ENCODE measurements around the gene RTN4R. TPM values are rescaled to one million over a fixed set of nuclear protein-coding genes. Genes with fewer than 3 reads are reported as not detected.
"Not testable (repeated sequence)": the region's sequence is repeated elsewhere in the genome, so short reads cannot be mapped to it uniquely, and the experiment has no call there.

Gene RTN4R
- total RNA-seq, 1 experiment from 2014 or later = 5.1 TPM

DNA sequence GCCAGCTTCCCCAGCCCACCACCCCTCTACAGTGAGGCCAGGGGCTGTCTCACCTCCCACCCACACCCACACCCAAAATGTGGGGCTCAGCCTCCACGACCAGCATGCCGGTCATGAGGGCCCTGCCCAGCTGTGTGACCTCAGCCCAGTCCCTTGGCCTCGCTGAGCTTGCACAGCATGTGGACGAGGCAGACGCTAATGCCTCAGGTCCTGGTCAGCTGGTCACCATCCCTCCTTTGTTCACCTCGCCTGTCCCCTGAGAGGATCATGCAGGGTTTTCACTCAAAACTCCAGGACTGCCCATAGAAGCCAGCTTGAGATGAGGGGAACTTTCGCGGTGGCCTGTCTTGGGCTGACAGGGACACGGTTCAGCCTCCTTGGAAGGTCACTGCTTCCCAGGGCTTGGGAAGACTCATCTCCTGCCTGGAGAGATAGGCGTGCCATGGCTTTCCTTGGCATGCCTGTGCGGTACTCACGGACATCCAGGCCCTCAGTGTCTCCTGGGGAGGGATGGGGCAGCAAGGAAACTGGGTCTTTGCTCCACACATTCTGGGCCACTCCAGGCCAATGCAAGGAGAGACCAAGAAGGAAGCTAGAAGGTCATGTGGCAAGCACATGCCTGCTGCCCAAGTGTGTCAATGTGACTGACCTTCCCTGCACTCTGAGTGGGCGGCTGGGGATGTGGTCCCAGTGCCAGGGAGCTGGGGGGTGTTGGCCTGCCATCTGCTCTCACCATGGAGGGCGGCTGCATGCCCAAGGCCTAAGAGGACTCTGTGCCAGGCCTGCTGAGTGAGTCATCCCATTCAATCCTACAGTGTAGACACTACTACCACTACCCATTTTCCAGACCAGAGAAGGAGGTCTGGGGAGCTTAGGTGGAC is 3.2 kb upstream of the RTN4R start:
- no peak for DNase-seq (ENCODE audit: low read depth)

DNA sequence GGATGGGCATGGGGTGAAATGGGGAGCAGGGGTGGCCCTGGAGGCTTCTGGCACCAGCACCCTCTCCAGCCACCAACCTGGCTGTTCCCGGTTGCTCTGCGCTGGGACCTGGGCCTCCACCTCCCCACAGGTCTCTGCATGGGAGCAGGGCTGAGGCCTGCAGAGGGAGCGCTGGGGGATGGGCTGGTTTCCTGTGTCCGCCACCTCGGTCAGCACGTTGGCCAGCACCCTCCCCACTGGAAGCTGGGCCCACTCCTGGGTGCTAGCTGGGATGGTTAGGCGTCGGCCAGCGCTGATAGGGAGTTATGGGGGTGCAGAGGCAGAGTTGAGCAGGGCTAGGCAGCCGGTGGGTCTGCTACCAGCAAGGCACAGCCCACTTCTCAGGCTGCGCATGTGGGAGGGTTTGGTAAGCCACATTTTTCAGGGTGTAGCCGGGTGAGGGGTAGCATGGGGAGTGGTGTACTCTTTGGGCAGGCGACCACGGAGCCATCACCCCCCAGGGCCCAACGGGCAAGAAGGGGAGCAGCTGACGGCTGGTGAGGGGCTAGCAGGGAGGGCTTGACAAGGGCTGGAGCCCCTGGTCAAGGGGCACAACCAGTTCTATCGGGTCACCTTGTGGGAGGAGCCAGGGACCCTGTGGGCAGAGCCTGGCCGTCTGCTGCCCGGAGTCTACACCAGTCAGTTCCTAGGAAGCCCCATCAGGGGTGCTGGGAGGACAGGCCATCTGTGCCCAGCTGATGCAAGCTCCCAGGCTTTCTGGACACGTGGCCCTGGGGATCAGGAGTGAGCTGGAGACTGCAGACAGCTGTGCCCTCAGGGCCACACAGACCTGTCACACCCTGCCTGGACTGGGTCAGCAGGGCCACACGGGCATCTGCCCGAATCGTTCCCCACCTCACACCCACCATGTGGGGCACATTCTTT is 2.3 kb upstream of the RTN4R start:
- DNase-seq (ENCODE audit: low read depth) = not testable (repeated sequence)

DNA sequence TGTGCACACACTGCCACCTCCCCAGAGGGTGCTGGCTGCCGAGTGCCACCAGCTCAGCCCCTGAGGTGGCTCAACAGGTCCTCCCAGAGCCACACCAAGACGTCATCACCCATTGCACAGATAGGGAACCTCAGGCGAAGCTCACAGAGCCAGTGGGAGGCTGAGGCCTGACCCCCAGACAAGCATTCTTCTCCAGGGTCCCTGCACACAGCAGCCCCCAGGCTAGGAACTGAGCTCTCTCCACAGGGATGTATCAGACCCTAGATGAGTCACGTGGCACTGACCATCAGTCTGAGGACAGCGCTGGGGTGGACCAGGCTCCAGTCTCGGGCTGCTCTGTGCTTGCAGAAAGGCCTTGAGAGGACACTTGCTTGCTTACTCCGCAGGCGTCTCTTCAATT is 1.6 kb upstream of the RTN4R start:
- not testable (repeated sequence) for DNase-seq (ENCODE audit: low read depth)

DNA sequence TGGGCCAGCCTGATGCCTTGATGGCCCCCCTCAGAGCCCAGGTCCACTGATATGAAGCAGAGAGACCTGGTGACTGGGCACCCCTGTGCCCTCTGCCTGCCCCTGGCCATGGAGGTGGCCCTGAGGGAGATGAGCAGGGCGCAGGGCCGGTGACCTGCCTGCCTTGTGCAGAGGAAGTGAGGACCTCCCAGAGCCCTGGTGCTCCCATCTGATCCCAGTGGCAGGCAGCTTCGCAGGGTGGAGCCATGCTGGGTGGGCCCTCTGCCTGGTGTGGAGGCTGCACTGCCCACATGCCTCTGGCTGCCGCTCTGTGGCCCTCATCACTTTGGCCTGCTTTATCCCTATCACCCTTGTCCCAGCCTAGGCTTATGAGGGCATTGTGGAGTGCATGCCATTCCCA is 1.1 kb upstream of the RTN4R start:
- DNase-seq (ENCODE audit: low read depth) = not testable (repeated sequence)

DNA sequence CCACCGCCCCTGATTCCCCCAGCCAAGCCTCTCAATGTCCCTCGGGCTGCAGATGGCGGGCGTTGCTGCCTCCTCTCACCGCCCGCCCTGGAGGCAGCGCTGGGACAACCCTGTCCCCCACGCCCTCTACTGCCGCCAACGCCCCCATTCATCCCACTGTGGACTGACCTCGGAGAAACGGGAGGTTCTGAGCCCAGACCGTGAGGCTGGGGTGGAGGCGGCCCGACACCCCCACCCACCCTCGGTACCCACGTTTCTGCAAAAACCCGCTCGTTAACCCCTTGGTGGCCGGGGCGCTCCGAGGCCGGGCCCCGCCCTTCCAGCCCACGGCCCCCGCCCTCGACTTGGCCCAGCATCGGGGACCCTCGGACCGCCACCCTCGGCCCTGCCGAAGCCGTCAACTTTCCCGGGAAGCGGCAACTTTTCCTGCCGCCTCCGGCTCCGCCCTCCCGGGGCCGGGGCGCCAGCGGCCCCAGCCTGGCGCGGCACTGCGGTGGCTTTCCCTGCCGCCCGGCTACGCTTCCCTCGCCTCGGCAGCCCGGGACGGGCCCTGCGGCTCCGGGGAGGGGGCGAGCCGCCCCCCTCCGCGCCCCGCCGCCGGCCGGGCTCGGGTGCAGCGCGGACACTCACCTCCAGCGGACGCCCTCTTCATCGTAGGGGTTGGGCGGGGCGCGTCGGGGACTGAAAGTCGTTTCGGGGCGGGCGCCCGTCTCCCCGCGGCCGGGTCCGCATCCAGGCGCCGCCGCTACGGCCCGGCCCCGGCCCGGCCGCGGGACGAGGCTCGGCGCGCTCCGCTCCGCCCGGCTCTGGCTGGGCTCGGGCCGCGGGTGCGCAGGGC is 458 bp downstream of the RTN4R start:
- DNase-seq (ENCODE audit: low read depth) = no peak

DNA sequence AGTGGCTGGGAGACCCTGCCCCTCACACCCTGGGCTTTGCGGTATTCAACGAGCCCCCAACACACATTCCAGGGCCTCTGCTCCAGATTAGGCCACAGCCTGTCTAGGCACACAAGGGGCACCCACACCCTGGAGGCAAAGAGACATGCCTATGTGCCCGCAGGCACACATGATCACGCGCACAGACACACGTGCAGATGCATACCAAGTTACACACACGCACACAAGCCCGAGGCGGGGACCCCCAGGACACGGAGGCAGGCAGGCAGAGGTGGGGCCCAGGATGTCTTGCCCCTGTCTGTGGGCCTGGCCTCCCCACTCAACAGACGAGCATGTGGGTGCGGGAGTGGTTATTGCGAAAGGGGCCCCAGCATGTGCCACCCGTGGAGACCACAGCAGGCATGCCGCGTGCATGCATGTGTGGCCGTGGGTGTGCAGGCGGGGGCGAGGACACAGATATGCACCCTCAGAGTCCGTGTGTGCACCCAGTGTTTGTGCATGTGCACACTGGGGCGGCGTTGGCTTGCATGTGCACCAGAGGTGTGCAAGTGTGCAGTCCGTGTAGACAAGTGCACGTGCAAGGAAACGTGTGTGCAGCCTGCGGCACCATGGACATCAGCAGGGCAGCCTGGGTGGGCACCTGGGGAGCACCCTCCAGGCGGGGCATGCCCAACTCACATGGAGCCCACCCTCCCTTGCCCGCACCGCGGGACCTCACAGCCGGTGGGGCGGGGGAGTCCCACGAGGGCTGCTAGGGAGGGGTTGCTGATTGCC is 1.3 kb downstream of the RTN4R start:
- DNase-seq (ENCODE audit: low read depth) = not testable (repeated sequence)

DNA sequence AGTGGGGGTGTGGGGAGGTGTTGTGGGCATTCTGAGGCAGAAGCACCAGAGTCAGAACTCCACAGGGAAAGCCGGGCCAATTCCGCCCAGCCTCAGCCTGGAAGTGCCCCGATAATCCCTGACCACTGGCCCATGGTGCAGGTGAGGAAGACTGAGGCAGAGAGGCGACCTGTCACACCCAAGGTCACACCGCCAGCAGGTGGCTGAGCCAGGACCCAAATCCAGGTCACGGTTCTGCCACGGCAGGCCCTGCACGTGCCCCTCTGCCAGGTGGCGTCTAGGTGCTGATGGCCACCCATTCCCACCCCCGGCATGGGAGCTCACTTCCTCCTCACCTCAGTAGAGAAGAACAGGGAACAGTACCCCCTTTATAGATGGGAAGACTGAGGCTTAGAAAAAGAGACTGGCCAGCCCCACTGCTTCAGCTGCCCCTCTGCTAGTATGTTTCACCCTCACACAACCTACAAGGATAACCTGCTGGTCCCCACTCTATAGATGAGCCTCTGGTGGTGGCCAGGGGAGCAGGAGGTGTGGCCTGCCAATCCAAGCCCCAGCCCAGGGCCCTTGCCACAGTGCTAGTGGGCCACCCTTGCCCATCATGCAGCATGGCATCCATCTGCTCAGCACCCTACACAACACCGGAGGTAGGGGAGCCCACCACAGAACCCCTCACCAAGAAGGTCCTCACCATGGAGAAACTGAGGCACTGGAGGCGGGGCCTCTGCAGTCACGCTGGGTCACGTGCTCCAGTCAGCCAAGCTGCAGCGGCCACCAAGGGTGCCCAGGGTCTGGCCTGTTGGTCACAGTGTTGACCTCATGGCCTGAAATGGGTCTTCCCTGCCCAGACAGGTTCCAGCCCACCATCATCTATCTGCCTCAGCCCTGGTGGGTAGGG is 2.1 kb downstream of the RTN4R start:
- DNase-seq (ENCODE audit: low read depth) = not testable (repeated sequence)

DNA sequence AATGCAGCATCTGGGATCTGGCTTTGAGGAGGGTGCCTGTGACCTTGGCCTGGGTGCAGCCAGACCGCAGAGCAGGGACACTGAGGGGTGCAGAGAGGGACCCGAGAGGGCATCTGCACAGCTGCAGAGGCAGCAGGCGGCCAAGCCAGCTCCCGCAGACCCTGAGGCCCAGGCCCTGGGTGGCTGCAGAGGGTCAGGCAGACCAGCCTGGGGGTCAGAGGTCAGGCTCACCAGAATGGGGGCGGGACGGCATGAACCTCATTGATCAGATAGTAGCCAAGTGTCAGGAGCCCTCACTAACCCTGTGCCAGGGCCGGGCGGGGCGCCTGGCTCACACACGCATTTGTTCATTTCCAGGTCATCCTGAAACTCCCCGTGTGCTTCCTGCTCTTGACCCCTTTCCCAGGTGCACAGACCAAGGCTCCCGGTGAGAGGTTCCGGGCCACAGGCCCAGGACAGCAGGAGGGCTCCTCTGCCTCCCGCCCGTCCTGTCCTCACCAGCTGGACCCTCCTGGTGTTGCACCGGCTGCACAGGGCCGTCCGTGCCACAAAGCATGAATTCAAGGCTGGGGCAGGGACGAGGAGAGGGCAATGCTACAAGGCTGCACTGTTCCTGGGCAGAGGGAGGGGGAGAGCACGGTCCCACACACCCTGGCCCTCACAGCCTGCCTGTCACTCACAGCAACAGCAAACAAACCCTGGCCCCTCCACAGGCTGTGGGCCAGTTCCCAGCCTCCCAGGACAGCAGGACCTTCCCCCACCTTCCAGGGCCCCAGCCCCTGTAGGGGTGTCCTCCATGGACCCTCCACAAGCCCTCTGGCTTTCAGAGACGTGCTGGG is 3.3 kb downstream of the RTN4R start:
- no peak for DNase-seq (ENCODE audit: low read depth)

DNA sequence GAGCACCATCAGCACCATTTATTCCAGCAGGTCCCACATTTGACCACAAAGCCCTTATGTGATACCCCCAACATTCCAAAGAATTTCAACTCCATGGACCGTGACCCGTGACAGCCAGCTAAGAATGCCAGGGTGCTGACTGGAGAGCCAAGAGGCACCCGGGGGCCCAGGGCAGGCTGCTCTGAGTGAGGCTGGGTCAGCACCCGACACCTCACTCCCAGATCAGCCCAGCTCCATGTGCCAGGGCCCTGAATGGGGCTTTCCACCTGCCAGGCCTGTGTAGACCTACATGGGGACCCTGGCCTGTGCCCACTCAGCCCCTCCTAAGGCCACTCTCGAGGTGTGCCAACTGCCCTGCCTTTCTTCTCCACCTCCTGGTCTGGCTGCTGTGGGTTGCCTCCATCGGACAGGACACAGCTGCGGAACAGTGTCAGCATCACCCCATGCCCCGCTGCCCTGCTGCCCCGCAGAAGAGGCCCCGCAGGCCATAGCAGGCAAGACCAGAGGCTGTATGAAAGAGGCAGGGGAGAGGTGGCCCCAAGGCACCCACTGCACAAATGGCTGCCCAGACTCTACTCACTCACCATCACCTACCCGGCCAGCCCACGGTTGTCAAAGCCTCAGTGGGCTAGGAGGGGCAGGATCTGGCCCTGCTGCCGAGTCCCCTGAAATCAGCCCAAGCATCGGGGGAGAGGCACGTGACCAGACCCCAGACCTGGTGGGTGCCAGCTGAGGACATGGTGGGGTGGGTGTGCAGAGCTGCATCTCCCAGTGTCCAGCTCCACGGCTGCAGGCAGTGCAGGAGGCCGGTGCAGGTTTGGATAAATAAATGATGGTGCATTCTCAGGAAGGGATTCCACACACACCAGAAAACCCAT is 4.5 kb downstream of the RTN4R start:
- DNase-seq (ENCODE audit: low read depth) = not testable (repeated sequence)

DNA sequence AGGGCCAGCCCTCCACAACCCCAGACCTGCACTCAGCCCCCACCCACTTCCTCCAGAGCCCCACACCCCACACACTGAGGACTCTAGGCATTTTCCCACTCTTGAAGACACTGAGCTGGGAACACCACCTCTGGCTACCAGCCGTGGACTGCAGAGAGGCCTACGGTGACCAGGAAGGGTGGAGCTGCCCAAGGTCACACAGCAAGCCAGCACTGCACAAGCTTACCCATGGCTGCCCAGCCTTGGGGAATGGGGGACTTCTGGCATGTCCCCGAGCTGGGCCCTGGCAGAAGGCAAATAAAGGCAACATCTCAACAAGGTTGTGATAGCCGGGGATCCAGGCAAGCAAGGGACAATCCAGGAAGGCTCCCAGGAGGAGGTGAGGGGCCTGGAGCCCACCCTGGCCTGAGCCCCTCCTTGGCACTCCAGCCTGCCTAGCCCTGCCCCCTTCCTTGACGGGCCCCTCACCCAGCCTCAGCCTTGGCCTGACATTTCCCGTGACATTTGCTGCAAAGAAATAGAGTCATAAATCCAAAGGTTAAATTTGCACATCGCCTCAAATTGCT is 5.5 kb downstream of the RTN4R start:
- DNase-seq (ENCODE audit: low read depth) = no peak

DNA sequence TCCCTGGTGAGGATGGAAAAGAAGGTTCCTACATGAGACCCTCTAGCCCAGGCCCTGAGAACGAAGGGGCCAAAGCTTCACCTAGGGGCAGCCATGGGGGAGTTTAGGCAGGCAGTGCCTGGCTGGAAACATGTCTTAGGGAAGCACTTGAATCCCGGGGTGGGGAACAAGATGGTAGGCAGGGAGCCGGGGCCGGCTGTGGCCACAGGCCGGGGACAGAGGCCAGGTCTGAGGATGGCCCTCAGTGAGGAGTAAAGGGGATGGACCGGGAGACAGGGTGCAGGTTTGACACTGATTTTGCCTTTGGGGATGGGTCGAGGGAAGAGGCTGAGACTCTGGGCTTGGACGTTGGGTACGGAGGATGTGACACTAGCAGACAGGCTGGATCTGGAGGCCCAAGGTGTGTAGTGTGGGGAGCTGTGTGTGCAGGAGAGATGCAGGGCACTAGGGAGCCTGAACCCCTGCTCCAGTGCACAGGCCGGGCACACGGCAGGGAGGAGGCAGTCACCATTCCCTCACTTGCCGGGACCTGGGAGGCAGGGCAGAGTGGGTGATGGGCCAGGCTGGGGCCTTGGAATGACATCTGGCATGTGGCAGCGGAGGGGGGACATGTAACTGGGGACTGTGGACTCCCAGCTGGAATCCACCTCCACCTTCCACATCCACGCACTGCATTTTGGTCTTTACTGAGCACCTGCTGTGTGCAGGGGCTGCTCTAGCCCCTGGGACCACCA is 6.1 kb downstream of the RTN4R start:
- no peak for DNase-seq (ENCODE audit: low read depth)

DNA sequence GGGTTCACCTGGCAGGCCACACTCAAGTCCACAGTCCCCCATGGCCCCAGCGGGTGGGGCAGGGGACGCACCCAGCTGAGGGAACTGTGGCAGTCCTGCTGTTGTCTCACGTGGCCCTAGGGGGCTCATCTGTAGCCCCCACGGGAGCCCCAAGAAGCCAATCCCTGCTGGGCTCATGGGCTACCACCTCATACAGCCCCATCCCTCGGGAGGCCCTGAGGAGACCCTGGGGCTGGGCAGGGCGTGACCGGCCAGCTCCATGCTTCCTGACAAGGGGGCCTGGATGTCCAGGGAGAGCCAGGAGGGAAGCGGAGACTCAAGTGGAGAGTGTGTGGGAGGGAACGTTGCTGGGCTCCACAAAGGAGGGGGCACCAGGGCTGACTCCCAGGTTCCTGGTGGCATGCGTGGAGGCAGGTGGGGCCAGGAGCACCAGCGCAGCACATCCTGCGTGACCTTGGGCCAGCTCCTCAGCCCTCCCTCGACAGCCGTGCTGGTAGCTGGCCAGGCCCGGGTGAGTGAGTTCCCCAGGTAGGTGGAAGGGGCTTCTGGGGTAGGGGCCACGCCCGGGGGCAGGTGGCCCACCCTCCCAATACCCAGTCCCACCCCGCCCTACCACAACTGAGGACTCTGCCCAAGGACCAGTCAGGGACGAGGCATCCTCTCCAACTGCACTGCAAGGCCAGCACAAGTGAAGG is 7.9 kb downstream of the RTN4R start:
- DNase-seq (ENCODE audit: low read depth) = no peak

DNA sequence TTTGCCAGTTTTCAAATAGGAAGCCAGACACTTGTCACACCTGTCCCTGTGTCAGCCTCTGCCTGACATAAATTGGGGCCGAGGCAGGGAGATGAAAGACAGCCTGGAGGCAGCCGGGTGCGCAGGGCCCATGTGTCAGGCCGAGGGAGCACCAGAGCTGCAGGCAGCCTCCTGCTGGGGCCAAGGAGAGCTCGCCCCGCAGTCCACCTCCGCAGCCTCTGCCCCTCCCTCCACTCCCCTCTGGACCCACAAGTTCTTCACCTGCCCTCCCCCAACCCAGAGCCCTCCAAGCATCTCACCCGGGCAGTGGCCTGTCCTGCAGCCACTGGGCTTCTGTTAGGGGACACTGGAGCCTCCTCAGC is 8.8 kb downstream of the RTN4R start:
- no peak for DNase-seq (ENCODE audit: low read depth)

DNA sequence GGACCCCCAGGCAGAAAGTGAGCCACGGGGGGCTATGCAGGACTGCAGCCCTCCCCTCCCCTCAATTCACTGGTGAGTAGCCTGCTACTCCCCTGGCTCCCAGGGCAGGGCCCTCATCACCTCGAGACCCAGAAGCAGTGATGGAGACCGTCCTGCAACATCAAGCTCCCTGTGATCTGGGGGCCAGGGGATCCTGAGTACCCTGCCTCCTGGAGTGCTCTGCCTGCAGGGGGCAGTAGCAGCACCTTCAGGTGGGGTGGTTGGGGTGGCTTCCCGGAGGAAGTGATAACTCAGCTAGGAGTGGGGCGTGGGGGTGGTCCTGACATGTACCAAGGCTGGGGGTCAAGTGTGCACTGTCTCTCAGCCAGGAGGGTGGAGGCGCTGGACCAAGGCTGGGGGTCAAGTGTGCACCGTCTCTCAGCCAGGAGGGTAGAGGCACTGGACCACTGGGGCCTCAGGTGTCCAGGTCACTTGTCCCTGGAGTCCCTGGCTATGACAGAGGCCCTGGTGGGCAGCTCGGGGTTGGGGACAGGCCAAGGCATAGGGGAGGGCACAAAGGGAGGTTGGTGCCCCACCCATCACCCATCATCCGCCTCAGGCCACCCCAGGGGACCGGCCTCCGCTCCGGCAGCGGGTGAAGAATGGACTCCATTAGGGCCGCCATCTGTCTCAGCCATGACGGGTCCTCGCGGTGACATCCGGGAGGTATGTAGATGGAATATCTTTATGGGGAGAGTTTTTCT is 9.4 kb downstream of the RTN4R start:
- no peak for DNase-seq (ENCODE audit: low read depth)

DNA sequence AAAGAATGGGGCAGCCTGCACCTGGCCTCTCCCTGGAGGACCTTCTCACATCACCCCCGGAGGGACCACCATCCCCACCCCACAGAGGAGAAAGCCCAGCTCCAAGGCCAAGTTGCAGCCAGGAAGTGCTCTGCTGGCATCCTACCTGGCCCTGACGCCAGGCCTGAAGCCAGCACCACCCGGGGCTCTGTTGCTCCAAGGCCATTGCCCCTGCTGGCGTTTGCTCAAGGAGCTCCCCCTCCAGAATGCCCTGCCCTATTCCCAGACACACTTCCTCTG is 10.2 kb downstream of the RTN4R start:
- DNase-seq (ENCODE audit: low read depth) = no peak
